Parietal lobe (tissue), 2 donors: ENCODE measurements around the gene TP53TG5. TPM values are rescaled to one million over a fixed set of nuclear protein-coding genes. Genes with fewer than 3 reads are reported as not detected.

Source experiments
- small RNA-seq: library from RNA; depleted of rRNA; stranded (forward); fragments of <200 nt; gene quantifications from one replicate; pipeline ENCODE3, GENCODE V24; 2014; ENCODE audit warnings: low replicate concordance
- total RNA-seq: library from RNA; depleted of rRNA; stranded (reverse); fragments of >200 nt; gene quantifications from one replicate; pipeline ENCODE4 v1.2.3, GENCODE V29; 2014

Gene TP53TG5
- total RNA-seq: 1.9 TPM

DNA sequence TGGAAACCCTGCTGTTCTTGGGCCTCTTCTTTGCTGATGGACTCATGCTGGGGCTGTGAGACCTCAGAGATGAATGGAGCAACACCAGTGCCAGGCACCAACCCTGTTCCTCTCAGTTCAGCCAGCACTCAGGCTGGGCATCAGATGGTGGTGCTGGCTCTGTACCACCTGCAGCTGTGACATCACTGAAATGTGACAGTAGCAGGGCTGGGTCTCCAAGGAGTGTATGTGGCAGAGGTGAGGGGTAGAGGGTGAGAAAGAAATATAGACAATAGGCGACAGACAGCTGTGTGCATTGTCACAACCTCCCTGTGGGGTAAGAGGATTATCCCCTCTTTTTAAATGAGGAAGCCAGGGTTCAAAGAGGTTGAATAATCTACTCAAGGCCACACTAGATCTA is at the start of gene TP53TG5:
Gene TP53TG5, minus strand, starts transcription at position 135 of the 400 bp plus-strand sequence. Its CDS starts 89 bp downstream, at position 46.

DNA sequence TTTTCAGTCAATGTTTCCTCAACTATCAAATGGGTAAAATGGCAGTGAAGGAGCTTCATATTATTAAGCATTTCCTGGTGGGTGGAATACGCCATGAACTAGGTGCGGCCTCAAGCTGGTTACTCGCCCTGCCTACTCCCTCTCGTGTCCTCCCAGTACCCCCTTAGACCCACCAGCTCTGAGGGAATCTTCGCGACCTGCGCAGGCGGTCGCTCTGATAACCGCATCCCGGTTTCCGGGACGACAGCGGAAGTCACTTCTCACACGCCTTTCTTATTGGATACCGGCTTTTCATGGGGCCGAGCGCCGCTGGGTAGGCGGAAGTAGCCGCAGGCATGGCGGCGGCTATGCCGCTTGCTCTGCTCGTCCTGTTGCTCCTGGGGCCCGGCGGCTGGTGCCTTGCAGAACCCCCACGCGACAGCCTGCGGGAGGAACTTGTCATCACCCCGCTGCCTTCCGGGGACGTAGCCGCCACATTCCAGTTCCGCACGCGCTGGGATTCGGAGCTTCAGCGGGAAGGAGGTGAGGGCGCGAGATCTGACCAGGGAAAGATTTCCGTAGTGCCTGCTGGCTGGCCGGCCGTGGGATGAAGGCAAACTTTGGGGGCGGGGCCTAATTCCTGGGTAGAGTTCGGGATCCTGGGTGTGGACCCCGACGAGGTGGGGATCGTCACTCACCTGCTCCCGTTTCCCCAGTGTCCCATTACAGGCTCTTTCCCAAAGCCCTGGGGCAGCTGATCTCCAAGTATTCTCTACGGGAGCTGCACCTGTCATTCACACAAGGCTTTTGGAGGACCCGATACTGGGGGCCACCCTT is 37.9 kb upstream of the TP53TG5 start, which contains the start of gene PIGT:
Gene PIGT, plus strand, starts transcription at position 320 of the 816 bp plus-strand sequence. Its CDS starts 16 bp downstream, at position 336.

DNA sequence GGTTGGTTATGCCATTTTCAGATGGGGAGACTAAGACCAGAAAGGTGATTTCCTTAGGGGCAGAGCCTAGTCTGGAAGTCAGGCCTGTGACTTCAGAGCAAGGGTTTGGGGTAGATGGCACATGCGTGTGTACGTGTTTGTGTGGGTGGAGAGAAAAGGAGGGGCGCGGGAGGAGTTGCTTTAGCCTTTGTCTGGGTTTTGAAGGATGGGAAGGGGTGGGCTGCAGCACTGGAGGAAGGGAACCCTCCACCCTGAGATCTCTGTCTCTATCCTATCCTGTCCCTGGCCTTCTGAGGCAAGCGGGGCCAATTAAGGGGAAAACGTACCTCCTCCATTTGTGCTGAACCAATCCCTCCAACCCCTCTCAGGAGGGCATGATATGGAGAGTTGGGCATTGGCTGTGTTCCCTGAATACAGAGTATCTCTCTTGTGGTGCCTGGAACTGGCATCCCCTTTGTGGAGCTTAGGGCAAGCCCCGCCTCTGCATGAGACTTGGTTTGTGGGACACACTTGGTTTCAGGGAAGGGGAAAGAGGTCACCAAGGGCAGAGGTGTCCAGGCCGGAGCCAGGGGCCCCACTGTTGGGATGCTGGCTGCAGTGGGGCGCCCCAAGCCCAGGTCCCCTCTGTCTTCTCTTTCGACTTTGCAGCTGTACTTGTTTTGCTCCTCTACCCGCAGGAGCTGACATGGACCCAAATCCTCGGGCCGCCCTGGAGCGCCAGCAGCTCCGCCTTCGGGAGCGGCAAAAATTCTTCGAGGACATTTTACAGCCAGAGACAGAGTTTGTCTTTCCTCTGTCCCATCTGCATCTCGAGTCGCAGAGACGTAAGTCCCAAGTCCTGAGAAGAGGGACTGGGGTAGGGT is 29.9 kb upstream of the TP53TG5 start, which contains the start of gene DBNDD2:
Gene DBNDD2, plus strand, starts transcription at position 507 of the 863 bp plus-strand sequence. Its CDS starts 179 bp downstream, at position 686.

DNA sequence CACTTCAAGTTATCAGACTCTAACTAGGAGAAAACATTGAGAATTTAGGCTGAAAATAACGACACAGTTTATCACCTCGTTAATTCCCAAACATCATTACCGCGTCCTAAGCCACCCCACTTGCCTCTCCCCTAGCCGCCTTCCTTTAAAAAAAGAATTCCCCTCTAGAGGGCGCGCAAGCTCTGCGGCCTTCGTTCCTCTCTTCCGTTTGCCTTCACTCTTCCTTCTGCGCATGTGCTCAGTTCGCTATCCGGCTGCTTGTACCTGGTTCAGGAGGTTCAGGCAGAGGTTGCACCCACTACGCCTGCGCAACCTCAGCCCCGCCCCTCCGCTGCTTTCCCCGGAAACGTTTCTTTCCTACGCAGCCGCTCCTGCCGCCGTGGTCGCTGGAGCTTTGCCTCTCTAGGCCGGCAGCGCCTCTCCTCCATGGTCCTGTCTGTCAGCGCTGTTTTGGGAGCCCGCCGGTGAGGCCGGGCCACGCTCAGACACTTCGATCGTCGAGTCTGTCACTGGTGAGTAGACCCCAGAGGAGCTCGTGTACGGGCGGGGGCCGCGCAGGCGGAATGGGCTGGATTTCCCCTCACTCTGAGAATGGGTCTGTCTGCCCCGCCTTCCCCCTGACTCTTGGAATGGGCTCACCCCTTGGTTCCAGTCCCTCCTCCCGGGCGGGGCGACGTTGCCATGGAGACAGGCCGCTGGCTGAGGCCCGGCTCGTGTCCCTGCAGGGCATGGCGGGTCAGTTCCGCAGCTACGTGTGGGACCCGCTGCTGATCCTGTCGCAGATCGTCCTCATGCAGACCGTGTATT is 15.1 kb downstream of the TP53TG5 start, which contains the start of gene SYS1:
Gene SYS1, plus strand, starts transcription at position 353 of the 807 bp plus-strand sequence. Its CDS starts 376 bp downstream, at position 729.

DNA sequence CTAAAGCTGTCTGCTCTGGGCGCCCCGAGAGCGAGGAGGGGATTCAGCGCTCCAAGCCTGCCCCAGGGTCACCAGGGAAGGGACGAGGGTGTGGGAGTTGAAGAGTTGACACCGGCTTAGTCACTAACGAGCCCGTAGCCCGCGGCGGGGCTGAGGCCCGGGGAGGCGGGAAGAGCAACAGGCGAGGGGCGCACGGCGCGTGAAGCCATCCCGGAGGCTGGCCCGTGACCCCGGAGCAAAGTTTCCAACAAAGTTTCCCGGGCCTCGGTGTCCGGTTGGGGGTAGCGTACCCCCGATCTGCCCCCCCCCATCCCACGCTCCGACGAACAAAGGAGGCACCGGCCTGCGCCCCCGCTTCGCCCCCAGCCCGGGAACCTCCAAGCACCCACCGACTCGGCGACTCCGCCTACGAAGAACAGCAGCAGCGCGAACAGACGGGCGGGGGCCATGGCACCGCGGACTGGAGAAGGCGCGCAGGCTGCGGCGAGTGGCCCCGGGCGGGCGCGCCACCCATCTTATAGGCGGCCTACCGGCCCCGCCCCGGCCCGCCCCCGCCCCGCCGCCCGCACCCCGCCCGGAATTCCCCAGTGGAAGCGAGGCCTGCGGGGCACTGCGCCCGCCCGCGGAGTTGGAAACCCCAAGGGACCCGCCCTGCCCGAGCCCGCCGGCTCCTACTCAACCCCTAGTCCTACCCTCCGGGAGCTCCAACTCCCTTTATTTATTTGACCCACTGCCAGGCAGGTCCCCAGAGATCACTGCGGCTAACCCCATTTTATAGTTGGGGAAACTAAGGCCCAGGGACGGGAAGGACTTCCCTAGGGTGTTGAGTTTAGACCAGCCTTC is 30.0 kb downstream of the TP53TG5 start, which contains the start of gene SDC4:
Gene SDC4, minus strand, starts transcription at position 489 of the 843 bp plus-strand sequence. Its CDS starts 40 bp downstream, at position 449.

Small RNA genes within 50 kb of the gene (small RNA-seq; reads per million reads assigned to genes)
- not detected for gene MIR6812

Other genes with a start within 250 kb of the TP53TG5 start
- gene PI3, start 203.4 kb downstream of the TP53TG5 start, total RNA-seq: not detected
- not detected for gene SEMG1, start 171.3 kb downstream of the TP53TG5 start, total RNA-seq
- not detected for gene SEMG2, start 157.0 kb downstream of the TP53TG5 start, total RNA-seq
- gene SLPI, start 123.8 kb downstream of the TP53TG5 start, total RNA-seq: not detected
- gene RBPJL, start 71.5 kb downstream of the TP53TG5 start, total RNA-seq: not detected
- gene MATN4, start 70.0 kb downstream of the TP53TG5 start, total RNA-seq: not detected
- gene SDC4, start 29.9 kb downstream of the TP53TG5 start, total RNA-seq: 0.94 TPM
- 39.1 TPM for gene SYS1, start 15.2 kb downstream of the TP53TG5 start, total RNA-seq
- 13.1 TPM for gene DBNDD2, start 30.0 kb upstream of the TP53TG5 start, total RNA-seq
- 27.2 TPM for gene PIGT, start 37.8 kb upstream of the TP53TG5 start, total RNA-seq
- gene WFDC2, start 91.4 kb upstream of the TP53TG5 start, total RNA-seq: 4.4 TPM
- not detected for gene SPINT3, start 137.3 kb upstream of the TP53TG5 start, total RNA-seq
- not detected for gene WFDC6, start 161.2 kb upstream of the TP53TG5 start, total RNA-seq
- gene EPPIN, start 169.1 kb upstream of the TP53TG5 start, total RNA-seq: not detected
- gene WFDC8, start 201.0 kb upstream of the TP53TG5 start, total RNA-seq: not detected